Endometrium (tissue), 2 donors: Measurements from ENCODE around the gene SUCO.
"Not testable (repeated sequence)": the region's sequence is repeated elsewhere in the genome, so short reads cannot be mapped to it uniquely, and the experiment has no call there.

Experiments
- FAIRE-seq: peaks from 2 replicates; lab custom pipeline; 2012; peaks lifted over from hg19 to GRCh38; lab: Jason Lieb, UNC
- donor health status: control.
- donor health status: control.

Gene SUCO

GRCh38 chr1:172566196-172566997 lies 33.4 kb downstream of the SUCO start:
- no peak for FAIRE-seq

- FAIRE-seq, result no peak
These were observed 34.8 kb downstream of the SUCO start for GRCh38 chr1:172567720-172568119.

- no peak for FAIRE-seq
These were observed 41.1 kb downstream of the SUCO start for GRCh38 chr1:172574080-172574479.

- FAIRE-seq, result peak; percentile 50
These were observed 45.6 kb downstream of the SUCO start for GRCh38 chr1:172578586-172578985.

GRCh38 chr1:172581273-172581672 lies 48.3 kb downstream of the SUCO start:
- FAIRE-seq, result no peak

- no peak for FAIRE-seq
These were observed 48.8 kb downstream of the SUCO start for GRCh38 chr1:172581779-172582178.

GRCh38 chr1:172582889-172583288 lies 49.9 kb downstream of the SUCO start:
- FAIRE-seq, result no peak

GRCh38 chr1:172585348-172585747 lies 52.4 kb downstream of the SUCO start:
- peak; percentile 60 for FAIRE-seq

GRCh38 chr1:172585861-172586260 lies 52.9 kb downstream of the SUCO start:
- FAIRE-seq, result no peak

GRCh38 chr1:172588296-172589291 lies 55.6 kb downstream of the SUCO start:
- FAIRE-seq, result no peak

- no peak for FAIRE-seq
These were observed 56.6 kb downstream of the SUCO start for GRCh38 chr1:172589553-172589952.

- not testable (repeated sequence) for FAIRE-seq
These were observed 58.5 kb downstream of the SUCO start for GRCh38 chr1:172591429-172591828.

- FAIRE-seq, result not testable (repeated sequence)
These were observed 62.1 kb downstream of the SUCO start for GRCh38 chr1:172595066-172595465.

GRCh38 chr1:172596782-172597181 lies 63.8 kb downstream of the SUCO start:
- not testable (repeated sequence) for FAIRE-seq

- FAIRE-seq, result no peak
These were observed 67.0 kb downstream of the SUCO start for GRCh38 chr1:172599912-172600311.

- no peak for FAIRE-seq
These were observed 67.7 kb downstream of the SUCO start for GRCh38 chr1:172600615-172601014.

GRCh38 chr1:172601046-172601630 lies 68.2 kb downstream of the SUCO start:
- no peak for FAIRE-seq

- FAIRE-seq, result no peak
These were observed 69.8 kb downstream of the SUCO start for GRCh38 chr1:172602706-172603105.

GRCh38 chr1:172603816-172604215 lies 70.9 kb downstream of the SUCO start:
- no peak for FAIRE-seq

GRCh38 chr1:172605641-172606040 lies 72.7 kb downstream of the SUCO start:
- FAIRE-seq, result no peak

GRCh38 chr1:172607145-172607544 lies 74.2 kb downstream of the SUCO start:
- no peak for FAIRE-seq

GRCh38 chr1:172608098-172608601 lies 75.2 kb downstream of the SUCO start:
- no peak for FAIRE-seq
